ENCODE data around the gene TBCD. TPM values are rescaled to one million over a fixed set of nuclear protein-coding genes. Genes with fewer than 3 reads are reported as not detected.

The TBCD gene
- total RNA-seq, 1 donor from 2014 or later: 216 TPM

- intact Hi-C loops (cut with micrococcal nuclease): no loop called here
These were observed 180.8 kb downstream of the TBCD start for GRCh38 chr17:82932518-82933310.

- intact Hi-C loops (cut with micrococcal nuclease): no loop called here
These were observed 182.0 kb downstream of the TBCD start for GRCh38 chr17:82933911-82934310.

- intact Hi-C loops (cut with micrococcal nuclease): no loop called here
These were observed 184.3 kb downstream of the TBCD start for GRCh38 chr17:82935966-82936767.

GRCh38 chr17:82936768-82937171, 184.9 kb downstream of the TBCD start:
- intact Hi-C loops (cut with micrococcal nuclease): no loop called here

- intact Hi-C loops (cut with micrococcal nuclease): no loop called here
These were observed 185.8 kb downstream of the TBCD start for GRCh38 chr17:82937411-82938371.

- intact Hi-C loops (cut with micrococcal nuclease): no loop called here
These were observed 186.6 kb downstream of the TBCD start for GRCh38 chr17:82938486-82938872.

GRCh38 chr17:82938873-82939620, 187.2 kb downstream of the TBCD start:
- intact Hi-C loops (cut with micrococcal nuclease): no loop called here

GRCh38 chr17:82939621-82940135, 187.8 kb downstream of the TBCD start:
- intact Hi-C loops (cut with micrococcal nuclease): no loop called here

GRCh38 chr17:82940226-82941020, 188.6 kb downstream of the TBCD start:
- intact Hi-C loops (cut with micrococcal nuclease): no loop called here

GRCh38 chr17:82941021-82942001, 189.4 kb downstream of the TBCD start:
- intact Hi-C loops (cut with micrococcal nuclease): no loop called here

- intact Hi-C loops (cut with micrococcal nuclease): no loop called here
These were observed 190.6 kb downstream of the TBCD start for GRCh38 chr17:82942166-82943130.

- intact Hi-C loops (cut with micrococcal nuclease): no loop called here
These were observed 191.5 kb downstream of the TBCD start for GRCh38 chr17:82943339-82943738.

- intact Hi-C loops (cut with micrococcal nuclease): no loop called here
These were observed 191.9 kb downstream of the TBCD start for GRCh38 chr17:82943751-82944150.

GRCh38 chr17:82944990-82945389, 193.1 kb downstream of the TBCD start:
- intact Hi-C loops (cut with micrococcal nuclease): no loop called here

- intact Hi-C loops (cut with micrococcal nuclease): no loop called here
These were observed 194.2 kb downstream of the TBCD start for GRCh38 chr17:82946081-82946480.

GRCh38 chr17:82947051-82947991, 195.5 kb downstream of the TBCD start:
- intact Hi-C loops (cut with micrococcal nuclease): no loop called here
